NCI-H69 (cell line): ENCODE data around the gene GMDS.

Experiments
- DNase-seq: peaks from one replicate; lab custom pipeline; 2025; lab: John Stamatoyannopoulos, UW

The GMDS gene

GRCh38 chr6:2240961-2241360, 4.4 kb downstream of the GMDS start:
- DNase-seq, result no peak

- DNase-seq, result no peak
Measured at GRCh38 chr6:2237001-2237400, 8.4 kb downstream of the GMDS start.

- DNase-seq, result no peak
Measured at GRCh38 chr6:2235777-2236495, 9.5 kb downstream of the GMDS start.

GRCh38 chr6:2232445-2232844, 13.0 kb downstream of the GMDS start:
- DNase-seq, result no peak

GRCh38 chr6:2231438-2231837, 14.0 kb downstream of the GMDS start:
- no peak for DNase-seq

- DNase-seq, result no peak
Measured at GRCh38 chr6:2230659-2231277, 14.6 kb downstream of the GMDS start.

GRCh38 chr6:2229742-2230141, 15.7 kb downstream of the GMDS start:
- no peak for DNase-seq

GRCh38 chr6:2229039-2229438, 16.4 kb downstream of the GMDS start:
- DNase-seq, result no peak

- DNase-seq, result no peak
Measured at GRCh38 chr6:2228392-2228791, 17.0 kb downstream of the GMDS start.

GRCh38 chr6:2226775-2227174, 18.6 kb downstream of the GMDS start:
- DNase-seq, result no peak

- peak; percentile 82 for DNase-seq
Measured at GRCh38 chr6:2225422-2226392, 19.7 kb downstream of the GMDS start.

- DNase-seq, result no peak
Measured at GRCh38 chr6:2224847-2225382, 20.5 kb downstream of the GMDS start.

- DNase-seq, result peak; percentile 73
Measured at GRCh38 chr6:2222275-2222842, 23.0 kb downstream of the GMDS start.

- peak; percentile 45 for DNase-seq
Measured at GRCh38 chr6:2221726-2222274, 23.6 kb downstream of the GMDS start.

- DNase-seq, result peak; percentile 47
Measured at GRCh38 chr6:2220154-2220553, 25.3 kb downstream of the GMDS start.

GRCh38 chr6:2218866-2219265, 26.5 kb downstream of the GMDS start:
- DNase-seq, result no peak

GRCh38 chr6:2216794-2217383, 28.5 kb downstream of the GMDS start:
- peak; percentile 51 for DNase-seq

- no peak for DNase-seq
Measured at GRCh38 chr6:2215342-2215741, 30.1 kb downstream of the GMDS start.

- no peak for DNase-seq
Measured at GRCh38 chr6:2213086-2213485, 32.3 kb downstream of the GMDS start.

GRCh38 chr6:2209226-2209809, 36.1 kb downstream of the GMDS start:
- DNase-seq, result peak; percentile 94

GRCh38 chr6:2208468-2208867, 36.9 kb downstream of the GMDS start:
- DNase-seq, result peak; percentile 69
